D721Med (cell line): Measurements from ENCODE around the gene TMEM255B.
"Not testable (repeated sequence)": the region's sequence is repeated elsewhere in the genome, so short reads cannot be mapped to it uniquely, and the experiment has no call there.

ENCODE experiments used
- DNase-seq: peaks from one replicate; pipeline ENCODE4 v3.0.0; 2011; ENCODE audit warnings: low spot score; ENCODE audit not compliant: insufficient read length
- FAIRE-seq: peaks from 2 replicates; lab custom pipeline; 2011; peaks lifted over from hg19 to GRCh38; lab: Jason Lieb, UNC
- TF ChIP-seq, protein P1 (sequence below): IDR thresholded peaks from 2 replicates; pipeline ENCODE4 v1.5.1; 2012; ENCODE audit warnings: mild to moderate bottlenecking, control low read depth; ENCODE audit not compliant: insufficient read depth; ENCODE audit errors: missing control alignments

TMEM255B gene

DNA sequence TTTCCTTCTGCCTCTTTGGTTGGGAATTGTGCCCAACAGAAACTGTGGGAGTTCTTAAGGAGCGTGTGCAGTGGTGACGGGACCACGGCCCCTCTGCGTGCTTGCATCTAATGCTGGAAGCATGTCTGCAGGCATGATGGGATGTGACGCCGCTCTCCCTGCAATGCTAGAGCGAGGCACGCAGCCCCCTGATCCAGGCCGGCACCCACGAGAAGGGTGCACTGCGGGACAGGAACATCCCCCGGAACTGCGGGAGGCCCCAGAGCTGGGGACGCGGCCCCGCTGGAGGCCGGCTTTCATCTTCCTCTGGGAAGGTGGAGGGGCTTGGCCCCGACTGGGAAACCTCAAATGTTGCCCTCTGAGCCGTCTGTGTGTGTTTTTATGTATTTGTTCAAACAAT, 32.7 kb downstream of the TMEM255B start:
- DNase-seq (no peak), FAIRE-seq (no peak)
- TF ChIP-seq, protein P1, sequence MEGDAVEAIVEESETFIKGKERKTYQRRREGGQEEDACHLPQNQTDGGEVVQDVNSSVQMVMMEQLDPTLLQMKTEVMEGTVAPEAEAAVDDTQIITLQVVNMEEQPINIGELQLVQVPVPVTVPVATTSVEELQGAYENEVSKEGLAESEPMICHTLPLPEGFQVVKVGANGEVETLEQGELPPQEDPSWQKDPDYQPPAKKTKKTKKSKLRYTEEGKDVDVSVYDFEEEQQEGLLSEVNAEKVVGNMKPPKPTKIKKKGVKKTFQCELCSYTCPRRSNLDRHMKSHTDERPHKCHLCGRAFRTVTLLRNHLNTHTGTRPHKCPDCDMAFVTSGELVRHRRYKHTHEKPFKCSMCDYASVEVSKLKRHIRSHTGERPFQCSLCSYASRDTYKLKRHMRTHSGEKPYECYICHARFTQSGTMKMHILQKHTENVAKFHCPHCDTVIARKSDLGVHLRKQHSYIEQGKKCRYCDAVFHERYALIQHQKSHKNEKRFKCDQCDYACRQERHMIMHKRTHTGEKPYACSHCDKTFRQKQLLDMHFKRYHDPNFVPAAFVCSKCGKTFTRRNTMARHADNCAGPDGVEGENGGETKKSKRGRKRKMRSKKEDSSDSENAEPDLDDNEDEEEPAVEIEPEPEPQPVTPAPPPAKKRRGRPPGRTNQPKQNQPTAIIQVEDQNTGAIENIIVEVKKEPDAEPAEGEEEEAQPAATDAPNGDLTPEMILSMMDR: no peak

GRCh38 chr13:113792236-113792770, 33.3 kb downstream of the TMEM255B start:
- DNase-seq: no peak

GRCh38 chr13:113792886-113793717, 34.1 kb downstream of the TMEM255B start:
- no peak for FAIRE-seq
- DNase-seq: no peak
- TF ChIP-seq, protein P1: no peak

More at GRCh38 chr13:113792236-113792770, 33.3 kb downstream of the TMEM255B start:
- FAIRE-seq: no peak
- TF ChIP-seq, protein P1: no peak

DNA sequence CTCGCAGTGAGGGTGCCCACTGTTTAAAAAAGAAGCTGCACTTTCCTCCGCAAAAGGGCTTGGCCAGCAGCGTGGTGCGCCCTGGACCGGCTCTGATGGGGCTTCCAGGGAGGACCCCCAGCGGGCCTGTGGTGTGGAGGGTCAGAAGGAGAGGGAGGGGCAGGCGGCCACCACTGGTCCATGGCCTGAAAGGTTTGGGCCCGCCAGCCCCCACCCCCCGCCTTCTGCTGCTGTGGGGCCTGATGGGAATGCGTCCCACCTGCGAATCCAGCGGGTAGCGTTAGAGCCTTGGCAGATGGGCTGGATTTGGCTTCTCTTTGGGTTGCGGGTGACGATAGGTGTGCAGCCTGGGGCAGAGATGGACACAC, 34.7 kb downstream of the TMEM255B start:
- DNase-seq (no peak), FAIRE-seq (no peak)
- TF ChIP-seq, protein P1: no peak

- DNase-seq: no peak
- no peak for FAIRE-seq
- TF ChIP-seq, protein P1: no peak
Observed at GRCh38 chr13:113794086-113794485, 35.1 kb downstream of the TMEM255B start.

DNA sequence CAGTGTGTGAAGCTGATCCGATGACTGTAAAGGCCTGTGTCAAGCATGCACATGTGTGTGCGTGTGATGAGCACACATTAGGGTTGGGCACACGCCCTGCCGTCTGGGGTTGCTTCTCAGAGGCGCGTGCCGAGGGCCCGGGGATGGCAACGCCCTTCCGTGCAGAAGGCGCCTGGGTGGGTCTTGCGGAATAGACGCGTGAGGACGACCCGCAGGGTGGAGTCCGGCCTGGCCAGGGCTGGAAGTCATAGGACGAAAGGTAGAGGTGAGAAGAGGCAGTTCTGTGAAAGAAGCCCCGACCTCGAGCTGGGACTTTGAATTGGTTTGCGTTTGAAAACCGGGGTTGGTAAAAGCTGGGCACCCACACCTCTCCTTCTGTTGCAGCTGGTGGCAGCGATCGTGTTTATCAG, 35.7 kb downstream of the TMEM255B start:
- FAIRE-seq (no peak), DNase-seq (no peak)
- TF ChIP-seq, protein P1: no peak

DNA sequence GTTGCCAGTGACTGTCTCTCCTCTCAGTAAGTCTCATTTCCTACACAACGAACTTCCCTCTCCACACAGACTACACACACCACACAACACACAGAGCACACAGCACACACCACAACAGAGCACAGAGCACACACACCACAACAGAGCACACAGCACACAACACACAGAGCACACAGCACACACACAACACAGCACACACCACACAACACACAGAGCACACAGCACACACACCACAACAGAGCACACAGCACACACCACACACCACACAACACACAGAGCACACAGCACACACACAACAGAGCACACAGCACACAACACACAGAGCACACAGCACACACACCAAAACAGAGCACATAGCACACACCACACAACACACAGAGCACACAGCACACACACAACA, 36.3 kb downstream of the TMEM255B start:
- not testable (repeated sequence) for FAIRE-seq, DNase-seq
